PC-9 (cell line): ENCODE data around the gene PHOSPHO1. TPM values are rescaled to one million over a fixed set of nuclear protein-coding genes. Genes with fewer than 3 reads are reported as not detected.

Experiments used
- BruUV-seq: library from RNA; stranded (reverse); fragments of 400-500 nt; replicated peaks from 2 replicates; lab custom pipeline; 2021; lab: Mats Ljungman, UMichigan
- CTCF ChIA-PET: fragments of 300-600 bp; sonication (Branson Sonifier 250); formaldehyde crosslinking; loops from one replicate; lab custom pipeline; 2022; ENCODE audit warnings: antibody characterized with exemption; lab: Charles Lee
- POLR2A ChIA-PET: fragments of 300-600 bp; sonication (Branson Sonifier 250); formaldehyde crosslinking; loops from one replicate; lab custom pipeline; 2022; ENCODE audit warnings: antibody characterized with exemption; ENCODE audit not compliant: unreplicated experiment; lab: Charles Lee
- DNase-seq, 2 experiments: peaks; one replicate each; pipeline versions ENCODE4 v3.0.0 to v3.0.0-alpha.2; 2015 to 2022; ENCODE audit warnings: mixed read lengths in 1 of 2
- H2AFZ ChIP-seq: fragments of 200-600 bp; sonication (generic); 2 replicates; pipeline ENCODE4 v1.8.1; 2017; ENCODE audit warnings: antibody characterized with exemption
- H3F3A ChIP-seq: fragments of 200-600 bp; sonication (generic); 2 replicates; pipeline ENCODE4 v1.8.1; 2017; ENCODE audit warnings: antibody characterized with exemption, mild to moderate bottlenecking, low read depth; ENCODE audit not compliant: insufficient read depth
- H3K27ac ChIP-seq: fragments of 200-600 bp; sonication (generic); 2 replicates; pipeline ENCODE4 v1.6.1; 2016; ENCODE audit warnings: mixed run types
- H3K27me3 ChIP-seq: fragments of 200-600 bp; sonication (generic); 2 replicates; pipeline ENCODE4 v1.6.1; 2016; ENCODE audit warnings: low read depth, mixed run types; ENCODE audit not compliant: insufficient read depth
- H3K36me3 ChIP-seq: fragments of 200-600 bp; sonication (generic); 2 replicates; pipeline ENCODE4 v1.6.1; 2016; ENCODE audit warnings: low read depth, mixed run types
- H3K4me1 ChIP-seq: fragments of 200-600 bp; sonication (generic); replicated peaks from 2 replicates; pipeline ENCODE4 v1.6.1; 2016; ENCODE audit warnings: mixed run types; ENCODE audit not compliant: insufficient read depth
- H3K4me2 ChIP-seq: fragments of 200-600 bp; sonication (generic); 2 replicates; pipeline ENCODE4 v1.6.1; 2017; ENCODE audit warnings: mixed run types
- H3K4me3 ChIP-seq: fragments of 200-600 bp; sonication (generic); 2 replicates; pipeline ENCODE4 v1.6.1; 2016; ENCODE audit warnings: mixed run types
- H3K79me2 ChIP-seq: fragments of 200-600 bp; sonication (generic); 2 replicates; pipeline ENCODE4 v1.6.1; 2017; ENCODE audit warnings: low read depth, mixed run types
- H3K9me2 ChIP-seq: fragments of 200-600 bp; sonication (generic); 2 replicates; pipeline ENCODE4 v1.8.1; 2017; ENCODE audit warnings: mild to moderate bottlenecking; ENCODE audit not compliant: insufficient read depth
- H3K9me3 ChIP-seq: fragments of 200-600 bp; sonication (generic); 2 replicates; pipeline ENCODE4 v1.8.1; 2016; ENCODE audit warnings: low read depth; ENCODE audit not compliant: insufficient read depth
- H4K20me1 ChIP-seq: fragments of 200-600 bp; sonication (generic); 2 replicates; pipeline ENCODE4 v1.8.1; 2017; ENCODE audit not compliant: insufficient read depth
- CTCF ChIP-seq: fragments of 200-600 bp; sonication (generic); conservative IDR thresholded peaks from 2 replicates; pipeline ENCODE4 v1.6.1; 2017; ENCODE audit warnings: mixed run types, antibody characterized with exemption, mild to moderate bottlenecking, moderate library complexity
- EZH2 ChIP-seq: fragments of 200-600 bp; sonication (generic); IDR thresholded peaks from 2 replicates; pipeline ENCODE4 v1.8.0; 2017; ENCODE audit warnings: antibody characterized with exemption, low read depth
- intact Hi-C: fragments of 100-400 bp; cut with micrococcal nuclease; formaldehyde crosslinking; loops from one replicate; pipeline ENCODE4 v1.10.0; 2022; ENCODE audit not compliant: unreplicated experiment
- total RNA-seq: library from RNA; stranded (reverse); gene quantifications from 2 replicates; pipeline ENCODE4 v1.2.3, GENCODE V29; 2021

Gene PHOSPHO1
- total RNA-seq, 1 experiment from 2014 or later = not detected

DNA sequence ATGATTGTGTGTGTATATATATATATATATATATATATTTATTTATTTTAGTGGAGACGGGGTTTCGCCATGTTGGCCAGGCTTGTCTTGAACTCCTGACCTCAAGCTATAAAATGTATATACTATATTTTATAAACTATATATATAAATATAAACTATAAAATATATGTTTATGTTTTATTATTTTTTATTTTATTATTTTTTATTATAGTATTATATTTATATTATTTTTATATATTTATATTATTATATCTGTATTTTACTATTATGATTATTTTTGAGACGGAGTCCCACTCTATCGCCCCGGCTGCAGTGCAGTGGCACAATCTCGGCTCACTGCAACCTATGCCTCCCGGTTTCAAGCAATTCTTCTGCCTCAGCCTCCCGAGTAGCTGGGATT is 10.5 kb upstream of the PHOSPHO1 start:
- Histone ChIP-seq H3K36me3 (no peaks in the 10 kb centered on the region), H3K27ac (no peak overlapping the region), H3K79me2 (no peaks in the 10 kb centered on the region), H3K4me3 (no peak overlapping the region), H3K4me2 (no peak overlapping the region), H4K20me1 (no peaks in the 10 kb centered on the region), H3K27me3 (no peaks in the 10 kb centered on the region), H2AFZ (no peak overlapping the region), H3K9me2 (no peaks in the 10 kb centered on the region), H3K9me3 (no peaks in the 10 kb centered on the region), H3F3A (no peaks in the 10 kb centered on the region), H3K4me1 (no peaks in the 10 kb centered on the region)
- ChIA-PET POLR2A (no interaction called here), CTCF (no interaction called here)
- no TSS peak for BruUV-seq
- DNase-seq = no peak
- intact Hi-C loops = no loop called here
- TF ChIP-seq EZH2 = no peak
- no peak for TF ChIP-seq CTCF

DNA sequence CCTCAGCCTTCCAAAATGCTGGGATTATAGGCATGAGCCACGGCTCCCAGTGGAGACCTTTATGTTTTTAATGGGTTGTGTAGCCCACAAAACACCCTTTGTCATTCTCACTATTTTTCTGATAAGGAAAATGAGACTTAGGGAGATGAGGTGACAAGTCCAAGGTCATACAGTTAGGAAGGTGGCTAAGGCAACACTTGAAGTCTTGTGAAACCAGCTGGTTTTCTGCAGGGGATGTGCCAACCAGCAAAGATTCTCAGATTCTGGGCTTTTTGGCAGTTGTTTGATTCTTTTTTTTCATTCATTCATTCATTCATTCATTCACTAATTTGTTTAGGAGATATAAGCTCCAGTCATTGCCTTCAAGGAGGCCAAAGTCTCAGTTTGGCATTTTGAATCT is 10.0 kb upstream of the PHOSPHO1 start:
- no peak overlapping the region for H3K4me2 ChIP-seq
- no peaks in the 10 kb centered on the region for H3K9me2 ChIP-seq
- TF ChIP-seq EZH2 = no peak
- TF ChIP-seq CTCF = no peak
- no peaks in the 10 kb centered on the region for H3K79me2 ChIP-seq
- no peaks in the 10 kb centered on the region for H3K4me1 ChIP-seq
- no peak overlapping the region for H2AFZ ChIP-seq
- no peaks in the 10 kb centered on the region for H3F3A ChIP-seq
- no peaks in the 10 kb centered on the region for H3K36me3 ChIP-seq
- CTCF ChIA-PET = interaction anchor here (0.7 kb wide), 1 partner anchor 80 kb away, joined by 10 read pairs; no protein-coding TSS in a partner anchor
- intact Hi-C loops = no loop called here
- H3K9me3 ChIP-seq = no peaks in the 10 kb centered on the region
- no peak overlapping the region for H3K4me3 ChIP-seq
- H3K27ac ChIP-seq = no peak overlapping the region
- H4K20me1 ChIP-seq = no peaks in the 10 kb centered on the region
- H3K27me3 ChIP-seq = no peaks in the 10 kb centered on the region
- POLR2A ChIA-PET = no interaction called here
- no TSS peak for BruUV-seq
- DNase-seq = no peak

DNA sequence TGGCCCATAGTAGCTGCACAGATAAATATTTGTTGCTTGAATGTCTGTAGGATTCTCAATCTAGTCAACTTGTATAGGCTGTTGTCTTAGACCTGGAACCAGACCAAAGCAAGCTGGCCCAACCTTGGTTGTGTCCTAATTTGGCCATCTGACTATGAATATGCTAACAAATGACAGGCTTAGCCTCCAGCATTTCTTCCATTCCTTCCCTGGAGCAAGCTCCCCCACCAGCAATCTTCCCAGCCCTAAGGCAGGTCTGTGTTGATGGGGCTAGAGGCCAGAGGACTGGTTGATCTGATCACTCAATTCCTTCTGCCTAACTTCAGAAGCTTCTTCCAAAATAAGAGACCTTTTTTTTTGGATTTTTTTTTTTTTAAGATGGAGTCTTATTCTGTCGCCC is 9.4 kb upstream of the PHOSPHO1 start:
- H3K36me3 ChIP-seq = no peaks in the 10 kb centered on the region
- no peak overlapping the region for H3K4me2 ChIP-seq
- no peak for TF ChIP-seq CTCF
- TF ChIP-seq EZH2 = no peak
- no peaks in the 10 kb centered on the region for H3K9me3 ChIP-seq
- no peaks in the 10 kb centered on the region for H4K20me1 ChIP-seq
- H3K9me2 ChIP-seq = no peaks in the 10 kb centered on the region
- POLR2A ChIA-PET = no interaction called here
- no peaks in the 10 kb centered on the region for H3K79me2 ChIP-seq
- no peak for DNase-seq
- H3K27ac ChIP-seq = no peak overlapping the region
- CTCF ChIA-PET = interaction anchor here (0.6 to 0.7 kb wide), 2 partner anchors 16 to 79 kb away, joined by 3 to 10 read pairs; no protein-coding TSS in a partner anchor
- H3K4me3 ChIP-seq = no peak overlapping the region
- H3K4me1 ChIP-seq = no peaks in the 10 kb centered on the region
- no peak overlapping the region for H2AFZ ChIP-seq
- no peaks in the 10 kb centered on the region for H3K27me3 ChIP-seq
- BruUV-seq = no TSS peak
- intact Hi-C loops = no loop called here
- no peaks in the 10 kb centered on the region for H3F3A ChIP-seq
